ENCODE data around the gene TBL1X.

GRCh38 chrX:9739130-9739529 is 274.3 kb downstream of the TBL1X start:
- TF ChIP-seq CTCF (conservative IDR thresholded peaks at IDR 0.05) (no peak), EZH2 (IDR thresholded peaks at IDR 0.05; ENCODE audit: low read depth) (no peak)

Measured in PC-9 (cell line).